SK-N-SH (cell line): Measurements from ENCODE around the gene SLC10A7. TPM values are rescaled to one million over a fixed set of nuclear protein-coding genes. Genes with fewer than 3 reads are reported as not detected.

Source experiments
- CTCF ChIA-PET: fragments of 300-600, 350-600 bp; formaldehyde crosslinking; extraction: SDS; loops from one replicate; lab custom pipeline; 2021; lab: Yijun Ruan, JAX
- POLR2A ChIA-PET: fragments of 350-600 bp; sonication (Branson Sonifier 250); formaldehyde crosslinking; extraction: SDS; loops from one replicate; lab custom pipeline; 2020; ENCODE audit warnings: antibody characterized with exemption, inconsistent platforms; lab: Yijun Ruan, JAX
- DNase-seq: peaks from one replicate; pipeline ENCODE4 v3.0.0; 2012
- H2AFZ ChIP-seq: fragments of 200-600 bp; sonication (generic); 2 replicates; pipeline ENCODE4 v1.8.1; 2016; ENCODE audit warnings: antibody characterized with exemption, mild to moderate bottlenecking, low read depth
- H3F3A ChIP-seq: fragments of 200-600 bp; sonication (generic); replicated peaks from 2 replicates; pipeline ENCODE3; 2016; ENCODE audit warnings: antibody characterized with exemption, mild to moderate bottlenecking; ENCODE audit not compliant: insufficient read depth
- H3K27ac ChIP-seq, 2 experiments: fragments of 200-500 bp in 1 of 2; fragments of 200-600 bp in 1 of 2; sonication (Bioruptor generic) in 1 of 2; sonication (generic), shearing (Covaris generic) in 1 of 2; 2 replicates each; pipeline versions ENCODE4 v1.5.1 to v1.6.1; 2014 to 2016; ENCODE audit warnings: low read depth in 2 of 2, inconsistent platforms in 1 of 2, low read length in 1 of 2, mild to moderate bottlenecking in 1 of 2, mixed read lengths in 1 of 2
- H3K27me3 ChIP-seq: fragments of 200-600 bp; sonication (generic), shearing (Covaris generic); 2 replicates; pipeline ENCODE4 v1.6.1; 2016; ENCODE audit warnings: mixed run types; ENCODE audit not compliant: insufficient read depth
- H3K36me3 ChIP-seq, 2 experiments: fragments of 200-500 bp in 1 of 2; fragments of 200-600 bp in 1 of 2; sonication (Bioruptor generic) in 1 of 2; sonication (generic) in 1 of 2; replicated peaks in 1 of 2; 2 replicates each; pipeline versions ENCODE3 to v1.5.1; 2014 to 2016; ENCODE audit warnings: low read length in 1 of 2, mild to moderate bottlenecking in 1 of 2; ENCODE audit not compliant: insufficient read depth in 2 of 2, control insufficient read depth in 1 of 2
- H3K4me1 ChIP-seq, 2 experiments: fragments of 200-500 bp in 1 of 2; fragments of 200-600 bp in 1 of 2; sonication (Bioruptor generic) in 1 of 2; sonication (generic), shearing (Covaris generic) in 1 of 2; 2 replicates each; pipeline versions ENCODE4 v1.5.1 to v1.6.1; 2014 to 2016; ENCODE audit warnings: low read depth in 1 of 2, low read length in 1 of 2, mixed run types in 1 of 2; ENCODE audit not compliant: insufficient read depth in 2 of 2, control insufficient read depth in 1 of 2
- H3K4me2 ChIP-seq: fragments of 200-600 bp; sonication (generic), shearing (Covaris generic); 2 replicates; pipeline ENCODE4 v1.6.1; 2017; ENCODE audit warnings: mixed run types
- H3K4me3 ChIP-seq, 2 experiments: fragments of 200-500 bp in 1 of 2; fragments of 200-600 bp in 1 of 2; sonication (Bioruptor generic) in 1 of 2; sonication (generic), shearing (Covaris generic) in 1 of 2; 2 replicates each; pipeline versions ENCODE4 v1.5.1 to v1.8.1; 2014 to 2016; ENCODE audit warnings: low read depth in 2 of 2, inconsistent platforms in 1 of 2, low read length in 1 of 2, mild to moderate bottlenecking in 1 of 2, mixed read lengths in 1 of 2, moderate library complexity in 1 of 2
- H3K79me2 ChIP-seq: fragments of 200-600 bp; sonication (generic); 2 replicates; pipeline ENCODE4 v1.8.1; 2017; ENCODE audit warnings: mild to moderate bottlenecking; ENCODE audit not compliant: insufficient read depth
- H3K9ac ChIP-seq: fragments of 200-600 bp; sonication (generic); 2 replicates; pipeline ENCODE4 v1.6.1; 2017; ENCODE audit warnings: mixed run types
- H3K9me2 ChIP-seq: fragments of 200-600 bp; sonication (generic); 2 replicates; pipeline ENCODE4 v1.6.1; 2017; ENCODE audit warnings: mixed run types
- H3K9me3 ChIP-seq: fragments of 200-600 bp; sonication (generic); 2 replicates; pipeline ENCODE4 v1.6.1; 2017; ENCODE audit warnings: mixed run types, mild to moderate bottlenecking, moderate library complexity
- H4K20me1 ChIP-seq: fragments of 200-600 bp; sonication (generic); 2 replicates; pipeline ENCODE4 v1.6.1; 2017; ENCODE audit warnings: mild to moderate bottlenecking, mixed run types; ENCODE audit not compliant: insufficient read depth
- CHD2 ChIP-seq: fragments of 150-350 bp; IDR thresholded peaks from 2 replicates; pipeline ENCODE4 v1.6.1; 2018; ENCODE audit warnings: low read length; ENCODE audit not compliant: partially characterized antibody
- CTCF ChIP-seq: fragments of 200-600 bp; sonication (generic); IDR thresholded peaks from 2 replicates; pipeline ENCODE4 v1.6.1; 2017; ENCODE audit warnings: antibody characterized with exemption, mild to moderate bottlenecking, moderate library complexity
- FOSL2 ChIP-seq: IDR thresholded peaks from 2 replicates; pipeline ENCODE4 v1.4.0; 2012; ENCODE audit warnings: low read depth, mild to moderate bottlenecking, moderate library complexity, borderline replicate concordance
- FOXM1 ChIP-seq: IDR thresholded peaks from 2 replicates; pipeline ENCODE4 v1.4.0; 2012; ENCODE audit warnings: low read depth, mild to moderate bottlenecking
- JUND ChIP-seq: IDR thresholded peaks from 2 replicates; pipeline ENCODE4 v1.4.0; 2012
- MEF2A ChIP-seq: IDR thresholded peaks from 2 replicates; pipeline ENCODE4 v1.4.0; 2012; ENCODE audit warnings: low read depth, borderline replicate concordance
- MXI1 ChIP-seq: IDR thresholded peaks from 2 replicates; pipeline ENCODE4 v1.6.1; 2012; ENCODE audit warnings: mild to moderate bottlenecking, low read depth, low read length, improper control_type of control experiment
- NRF1 ChIP-seq: IDR thresholded peaks from 2 replicates; pipeline ENCODE4 v1.6.1; 2012; ENCODE audit warnings: low read depth, mild to moderate bottlenecking, low read length
- SIN3A ChIP-seq: IDR thresholded peaks from 2 replicates; pipeline ENCODE4 v1.6.1; 2012; ENCODE audit warnings: low read depth, mild to moderate bottlenecking, low read length, moderate library complexity, borderline replicate concordance
- TAF1 ChIP-seq: IDR thresholded peaks from 2 replicates; pipeline ENCODE4 v1.6.1; 2012; ENCODE audit warnings: low read depth, mild to moderate bottlenecking, low read length, moderate library complexity, borderline replicate concordance
- TCF12 ChIP-seq: IDR thresholded peaks from 2 replicates; pipeline ENCODE4 v1.4.0; 2012
- USF1 ChIP-seq: IDR thresholded peaks from 2 replicates; pipeline ENCODE4 v1.4.0; 2012; ENCODE audit warnings: low read depth, borderline replicate concordance
- YY1 ChIP-seq: IDR thresholded peaks from 2 replicates; pipeline ENCODE4 v1.4.0; 2012; ENCODE audit warnings: low read depth, mild to moderate bottlenecking
- WGBS: methylation state at CpG from one replicate; pipeline ENCODE4 v1.1.6; 2017; ENCODE audit warnings: low lambda C conversion rate; 5-methylcytosine and 5-hydroxymethylcytosine counted together
- polyA plus RNA-seq, 3 experiments: library from polyadenylated mRNA; depleted of rRNA; stranded (reverse); fragments of >200 nt; gene quantifications; 2 replicates each; pipeline ENCODE4 v1.2.3, GENCODE V29; 2012
- small RNA-seq, 7 experiments: library from RNA; depleted of rRNA; stranded (forward); fragments of <200 nt; gene quantifications; one replicate each; pipeline ENCODE3, GENCODE V24; 2012

SLC10A7 gene
- polyA plus RNA-seq, 1 of the 3 experiments (the other 2 are of a cell fraction), result 3.3 TPM

GRCh38 chr4:146210890-146211289 is 310.9 kb downstream of the SLC10A7 start:
- Histone ChIP-seq H3K4me3 (no peak overlapping the region), H3K27ac (no peak overlapping the region), H2AFZ (no peak overlapping the region), H3K9me2 (no peaks in the 10 kb centered on the region), H3K36me3 (no peaks in the 10 kb centered on the region), H3F3A (no peaks in the 10 kb centered on the region), H3K9ac (no peak overlapping the region), H3K4me2 (no peak overlapping the region), H3K9me3 (no peaks in the 10 kb centered on the region), H3K79me2 (no peaks in the 10 kb centered on the region), H3K4me1 (no peaks in the 10 kb centered on the region), H4K20me1 (no peaks in the 10 kb centered on the region), H3K27me3 (no peaks in the 10 kb centered on the region)
- POLR2A ChIA-PET, result no interaction called here
- CTCF ChIA-PET, result no interaction called here
- WGBS, result 97% methylated on average over 2 of the region's 2 CpGs
- no peak for DNase-seq
- no peak for TF ChIP-seq TAF1
- no peak for TF ChIP-seq TCF12
- no peak for TF ChIP-seq FOSL2
- no peak for TF ChIP-seq FOXM1
- TF ChIP-seq USF1, result no peak
- TF ChIP-seq CHD2, result no peak
- no peak for TF ChIP-seq NRF1
- no peak for TF ChIP-seq JUND
- TF ChIP-seq SIN3A, result no peak
- no peak for TF ChIP-seq MEF2A
- no peak for TF ChIP-seq CTCF
- no peak for TF ChIP-seq MXI1

GRCh38 chr4:146207410-146207809 is 314.3 kb downstream of the SLC10A7 start:
- Histone ChIP-seq H3F3A (no peaks in the 10 kb centered on the region), H3K4me2 (no peak overlapping the region), H3K27ac (no peak overlapping the region), H3K79me2 (no peaks in the 10 kb centered on the region), H2AFZ (no peak overlapping the region), H3K4me1 (no peaks in the 10 kb centered on the region; a peak in 1 of 4 replicates), H3K4me3 (no peak overlapping the region), H3K9me2 (no peaks in the 10 kb centered on the region), H3K9me3 (no peaks in the 10 kb centered on the region), H4K20me1 (no peaks in the 10 kb centered on the region), H3K27me3 (no peaks in the 10 kb centered on the region), H3K9ac (no peak overlapping the region), H3K36me3 (no peaks in the 10 kb centered on the region)
- CTCF ChIA-PET, result no interaction called here
- POLR2A ChIA-PET, result no interaction called here
- TF ChIP-seq YY1 (no peak), JUND (no peak)
- WGBS, result 42% methylated on average over 4 of the region's 5 CpGs
- DNase-seq, result no peak

Small RNA genes lying within 50 kb of the gene (small RNA-seq; reads per million reads assigned to genes)
- gene MIR7849, result 0 reads per million in 7 experiments

Other genes with a start within 250 kb of the SLC10A7 start
- not detected in 2 replicates for gene POU4F2, start 117.0 kb upstream of the SLC10A7 start, polyA plus RNA-seq (2012; rRNA removed)